GDM1 (cell line): ENCODE results near the gene CEP41.

Source experiments
- DNase-seq: peaks from one replicate; lab custom pipeline; 2025; lab: John Stamatoyannopoulos, UW

Gene CEP41

GRCh38 chr7:130440527-130441365 is at the start of gene CEP41:
CEP41 (minus strand) TSS chr7:130441016; CDS start chr7:130440966, 50 bp downstream.
- DNase-seq: no peak

- no peak for DNase-seq
Observed at GRCh38 chr7:130490311-130490791, 49.5 kb upstream of the CEP41 start.

GRCh38 chr7:130489140-130489983 is 48.5 kb upstream of the CEP41 start:
- DNase-seq: no peak

- no peak for DNase-seq
Observed at GRCh38 chr7:130488392-130489139, 47.8 kb upstream of the CEP41 start.

DNA sequence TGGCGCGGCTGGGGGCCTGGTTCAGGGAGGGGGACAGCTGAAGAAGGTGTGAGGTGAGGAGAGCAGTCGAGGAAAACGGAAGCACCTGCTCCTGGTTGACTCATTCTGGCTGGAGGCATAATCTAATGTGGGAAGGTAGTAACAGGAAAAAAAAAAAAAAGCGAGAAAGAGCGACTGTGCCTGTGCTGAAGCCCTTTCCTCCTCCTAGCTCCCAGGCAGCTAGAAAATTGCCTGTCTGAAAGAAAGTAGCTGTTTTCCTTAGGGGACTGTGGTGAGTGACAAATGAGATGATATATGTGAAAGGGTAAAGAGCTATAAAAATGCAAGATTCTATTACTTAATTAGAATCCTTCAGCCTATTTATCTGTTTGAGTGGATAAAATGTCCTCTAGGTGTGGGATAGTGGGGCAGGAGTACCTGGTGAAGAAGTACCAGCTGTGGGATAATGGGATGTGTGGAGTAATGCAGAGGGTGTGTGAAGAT is 46.2 kb upstream of the CEP41 start:
- DNase-seq: no peak

DNA sequence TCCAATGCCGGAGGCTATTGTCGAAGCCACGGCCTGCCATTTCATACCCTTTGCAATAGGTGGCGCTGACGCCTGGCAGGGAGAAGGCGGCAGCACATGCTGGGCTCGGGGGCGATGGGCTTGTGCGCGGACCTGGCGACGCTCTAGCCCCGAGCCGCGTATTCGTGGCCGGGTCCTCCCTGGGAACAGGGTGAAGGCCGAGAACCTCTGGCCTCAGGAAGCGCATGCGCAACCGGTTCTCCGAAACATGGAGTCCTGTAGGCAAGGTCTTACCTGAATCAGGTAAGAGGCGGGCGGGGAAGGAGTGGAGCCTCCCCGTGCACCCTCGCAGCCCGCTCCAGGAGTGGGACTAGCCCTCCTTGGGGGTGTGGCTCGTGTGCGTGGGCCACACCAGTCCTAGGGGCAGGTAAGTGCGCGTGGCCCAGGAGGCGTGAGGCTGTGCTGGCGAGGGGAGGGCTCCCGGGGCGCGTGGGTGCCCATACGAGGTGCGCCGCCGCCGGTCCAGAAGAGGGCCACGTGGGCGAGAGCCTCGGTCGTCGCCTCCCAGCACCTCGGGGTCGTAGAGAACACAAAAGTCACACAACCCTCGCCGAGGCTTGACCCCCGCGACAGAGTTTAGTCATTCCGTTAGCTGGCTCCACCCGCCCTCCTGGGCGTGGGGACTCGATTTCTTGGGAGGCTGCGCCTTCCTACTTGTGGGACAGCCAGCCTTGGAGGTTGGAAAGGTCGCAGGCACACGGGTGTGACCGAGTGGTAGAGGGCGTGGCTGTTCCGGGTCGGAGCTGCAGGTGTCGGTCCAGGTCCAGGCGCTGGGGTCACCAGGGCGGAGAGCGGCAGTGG is 45.5 kb upstream of the CEP41 start:
- DNase-seq: no peak

DNA sequence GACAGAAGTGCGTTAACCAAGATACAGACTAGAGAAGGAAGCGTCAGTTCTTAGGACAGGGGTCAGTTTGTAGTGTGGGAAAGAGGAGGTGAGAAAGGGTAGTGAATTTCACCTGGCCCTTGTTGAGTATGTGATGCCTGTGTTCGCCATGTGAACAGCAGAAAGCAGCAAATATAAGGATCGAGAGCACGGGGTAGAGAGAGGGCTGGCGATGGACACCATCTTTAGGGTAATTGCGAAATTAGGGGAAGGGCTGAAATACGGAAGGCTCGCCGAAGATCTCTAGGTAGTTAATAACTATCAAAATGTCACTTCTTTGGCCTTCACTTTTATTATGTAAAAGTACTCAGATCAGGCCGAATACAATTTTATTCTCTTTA is 44.9 kb upstream of the CEP41 start:
- no peak for DNase-seq

- DNase-seq: no peak
Observed at GRCh38 chr7:130483031-130483430, 42.2 kb upstream of the CEP41 start.

DNA sequence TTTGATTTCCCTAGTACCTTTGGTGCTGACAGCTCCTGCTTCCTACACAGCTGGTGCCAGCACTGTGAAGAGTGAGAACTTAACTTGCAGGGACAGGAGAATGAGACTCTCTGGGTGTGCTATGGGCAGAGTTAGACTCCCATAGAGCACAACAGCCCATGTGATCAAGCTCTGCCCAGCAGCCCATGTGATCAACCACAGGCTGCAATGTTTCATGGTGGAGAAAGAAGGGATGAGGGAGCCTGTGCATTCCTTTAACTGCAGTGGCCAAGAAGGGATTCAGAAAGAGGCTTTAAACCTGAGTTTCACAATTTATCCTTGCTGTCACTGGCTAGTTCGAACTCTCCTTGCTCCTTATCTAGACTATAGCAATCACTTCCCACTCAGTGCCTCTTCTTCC is 41.1 kb upstream of the CEP41 start:
- no peak for DNase-seq

- DNase-seq: no peak
Observed at GRCh38 chr7:130479716-130480400, 39.0 kb upstream of the CEP41 start.

DNA sequence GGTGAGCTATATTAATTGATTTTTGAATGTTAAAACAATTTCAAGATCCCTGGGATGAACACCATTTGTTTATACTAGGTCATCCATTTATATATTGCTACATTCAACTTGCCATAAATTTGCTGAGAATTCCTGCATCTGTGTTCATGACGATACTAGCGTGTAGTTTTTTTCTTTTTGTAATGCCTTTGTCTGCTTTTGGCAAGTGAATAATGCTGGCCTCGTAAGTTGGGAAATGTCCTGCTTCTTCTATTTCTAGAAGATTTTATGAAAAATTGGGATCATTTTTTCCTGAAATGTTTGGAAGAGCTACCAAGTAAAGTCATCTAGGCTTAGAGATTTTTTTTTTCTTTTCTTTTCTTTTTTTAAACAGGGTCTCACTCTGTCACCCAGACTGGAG is 38.2 kb upstream of the CEP41 start:
- DNase-seq: no peak

- DNase-seq: no peak
Observed at GRCh38 chr7:130476297-130477150, 35.7 kb upstream of the CEP41 start.

DNA sequence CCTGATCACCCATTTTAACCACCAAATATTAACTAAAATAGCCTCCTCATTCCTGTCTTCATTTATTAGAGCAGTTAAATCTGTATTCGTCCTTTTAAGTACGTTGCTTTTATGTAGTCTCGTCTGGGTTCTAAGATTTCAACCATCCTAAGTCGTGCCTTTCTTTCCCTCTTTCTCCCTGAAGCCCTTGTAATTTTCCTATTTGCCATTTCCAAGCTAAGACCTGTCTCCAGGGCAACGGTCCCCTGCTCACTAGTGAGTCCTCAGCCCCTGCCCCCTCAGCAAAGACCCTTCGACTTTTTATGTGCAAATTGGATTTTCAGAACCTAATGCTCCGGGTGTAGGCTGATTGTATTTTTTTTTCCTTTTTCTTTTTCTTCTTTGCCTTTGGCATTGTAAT is 35.0 kb upstream of the CEP41 start:
- DNase-seq: no peak

DNA sequence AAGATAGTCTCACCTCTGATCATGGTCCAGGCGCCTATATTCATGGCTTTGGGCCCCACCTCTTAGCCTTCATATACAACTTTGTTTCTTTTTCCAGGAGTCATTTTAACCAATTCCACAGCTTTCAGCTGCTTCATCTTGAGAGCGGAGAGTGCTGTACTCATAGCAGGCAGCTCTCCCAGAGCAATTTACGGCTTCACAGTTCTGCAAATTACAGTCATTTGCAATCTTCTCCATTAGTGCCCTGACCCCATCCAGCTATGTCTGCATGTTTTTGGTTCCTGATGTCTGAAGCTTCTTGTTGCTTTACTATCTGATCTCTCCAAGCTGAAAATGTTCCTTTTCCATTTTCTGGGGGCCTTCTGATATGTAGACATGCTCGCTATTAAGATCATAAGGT is 33.1 kb upstream of the CEP41 start:
- DNase-seq: no peak

DNA sequence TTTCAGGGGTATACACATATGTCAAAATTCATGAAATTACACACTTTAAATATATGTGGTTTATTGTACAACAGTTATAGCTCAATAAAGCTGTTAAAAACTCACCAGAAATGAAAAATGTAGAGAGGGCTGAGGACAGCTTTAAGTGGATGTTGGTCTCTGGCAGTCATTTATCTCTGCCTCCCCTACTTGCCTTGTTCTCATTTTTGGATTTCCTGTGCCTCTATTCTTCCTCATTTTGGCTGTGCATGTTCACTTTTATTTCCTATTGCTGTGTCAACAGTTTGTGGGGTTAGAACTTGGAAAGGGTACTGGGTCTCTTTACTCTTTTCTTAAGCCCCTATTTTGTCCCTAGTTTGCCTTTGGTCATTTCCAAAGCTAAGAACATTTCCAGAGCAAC is 32.5 kb upstream of the CEP41 start:
- peak; percentile 80 for DNase-seq

DNA sequence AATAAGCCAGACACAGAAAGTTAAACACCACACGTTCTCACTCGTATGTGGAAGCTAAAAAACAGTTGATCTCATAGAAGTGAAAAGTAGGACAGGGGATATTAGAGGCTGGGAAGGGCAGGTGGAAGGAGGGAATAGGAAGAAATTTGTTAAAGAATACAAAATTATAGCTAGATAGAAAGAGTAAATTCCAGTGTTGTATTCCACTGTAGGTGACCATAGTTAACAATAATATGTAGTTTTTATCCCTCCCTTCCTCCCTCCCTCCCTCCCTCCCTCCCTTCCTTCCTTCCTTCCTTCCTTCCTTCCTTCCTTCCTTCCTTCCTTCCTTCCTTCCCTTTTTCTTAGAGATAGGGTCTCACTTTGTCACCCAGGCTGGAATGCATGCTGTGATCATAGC is 31.2 kb upstream of the CEP41 start:
- no peak for DNase-seq

GRCh38 chr7:130468612-130469011 is 27.8 kb upstream of the CEP41 start:
- no peak for DNase-seq

- peak; percentile 15 for DNase-seq
Observed at GRCh38 chr7:130463553-130464434, 23.0 kb upstream of the CEP41 start.

GRCh38 chr7:130461272-130461671 is 20.5 kb upstream of the CEP41 start:
- no peak for DNase-seq
